SK-N-SH treated with all-trans-retinoic acid at 6 μM for 48 hours (cell line): ENCODE data around the gene U2AF2.

Experiments used
- ATAC-seq: fragments of 200-7000 bp; cut with Tn5 transposase; 3 replicates; pipeline ENCODE4 v1.9.1; 2020; ENCODE audit warnings: mild to moderate bottlenecking, moderate library complexity
- ARNTL ChIP-seq: fragments of 450-650 bp; formaldehyde crosslinking; IDR thresholded peaks from 2 replicates; pipeline ENCODE4 v1.5.0; 2020; ENCODE audit warnings: low read depth, mild to moderate bottlenecking, moderate library complexity, borderline replicate concordance
- BACH2 ChIP-seq: fragments of 250-450 bp; sonication (Bioruptor Pico); IDR thresholded peaks from 2 replicates; pipeline ENCODE4 v1.9.0; 2021; ENCODE audit warnings: mild to moderate bottlenecking, borderline replicate concordance
- CSDC2 ChIP-seq: fragments of 250-450 bp; sonication (Bioruptor Pico); IDR thresholded peaks from 2 replicates; pipeline ENCODE4 v1.5.0; 2020; ENCODE audit warnings: mild to moderate bottlenecking, moderate library complexity
- ESRRG ChIP-seq: fragments of 250-450 bp; sonication (Bioruptor Pico); IDR thresholded peaks from 2 replicates; pipeline ENCODE4 v1.6.1; 2021; ENCODE audit warnings: mild to moderate bottlenecking
- GLIS3 ChIP-seq: fragments of 250-450 bp; sonication (Bioruptor Pico); IDR thresholded peaks from 2 replicates; pipeline ENCODE4 v1.5.0; 2020; ENCODE audit warnings: mild to moderate bottlenecking, moderate library complexity
- ISL1 ChIP-seq: fragments of 250-450 bp; sonication (Bioruptor Pico); IDR thresholded peaks from 2 replicates; pipeline ENCODE4 v2.1.2; 2022; ENCODE audit warnings: mild to moderate bottlenecking, moderate library complexity
- OSR1 ChIP-seq: fragments of 250-450 bp; sonication (Bioruptor Pico); IDR thresholded peaks from 2 replicates; pipeline ENCODE4 v1.8.0; 2022; ENCODE audit warnings: moderate library complexity, mild to moderate bottlenecking, inconsistent platforms
- PPARA ChIP-seq: fragments of 250-450 bp; sonication (Bioruptor Pico); IDR thresholded peaks from 2 replicates; pipeline ENCODE4 v1.5.0; 2020; ENCODE audit warnings: mild to moderate bottlenecking, borderline replicate concordance
- RARB ChIP-seq: fragments of 250-450 bp; sonication (Bioruptor Pico); IDR thresholded peaks from 2 replicates; pipeline ENCODE4 v1.8.0; 2021; ENCODE audit warnings: mild to moderate bottlenecking, moderate library complexity
- TCF4 ChIP-seq: fragments of 250-450 bp; sonication (Bioruptor Pico); IDR thresholded peaks from 2 replicates; pipeline ENCODE4 v1.8.0; 2021; ENCODE audit warnings: mild to moderate bottlenecking, moderate library complexity, borderline replicate concordance
- TOX ChIP-seq: fragments of 250-450 bp; sonication (Bioruptor Pico); IDR thresholded peaks from 2 replicates; pipeline ENCODE4 v1.8.0; 2021; ENCODE audit warnings: mild to moderate bottlenecking, moderate library complexity, borderline replicate concordance
- ZC3H10 ChIP-seq: fragments of 250-450 bp; sonication (Bioruptor Pico); IDR thresholded peaks from 2 replicates; pipeline ENCODE4 v1.5.1; 2021; ENCODE audit warnings: mild to moderate bottlenecking, moderate library complexity
- ZFP3 ChIP-seq: fragments of 250-450 bp; sonication (Bioruptor Pico); IDR thresholded peaks from 2 replicates; pipeline ENCODE4 v1.5.0; 2020; ENCODE audit warnings: mild to moderate bottlenecking, moderate library complexity
- ZFP30 ChIP-seq: fragments of 450-650 bp; formaldehyde crosslinking; IDR thresholded peaks from 2 replicates; pipeline ENCODE4 v1.5.0; 2022; ENCODE audit warnings: mild to moderate bottlenecking, moderate library complexity
- ZNF565 ChIP-seq: fragments of 450-650 bp; formaldehyde crosslinking; conservative IDR thresholded peaks from 2 replicates; pipeline ENCODE4 v1.5.0; 2020; ENCODE audit warnings: low read depth, mild to moderate bottlenecking, moderate library complexity
- ZNF70 ChIP-seq: fragments of 450-650 bp; formaldehyde crosslinking; IDR thresholded peaks from 2 replicates; pipeline ENCODE4 v1.5.0; 2020; ENCODE audit warnings: mild to moderate bottlenecking, moderate library complexity
- ZNF8 ChIP-seq: fragments of 450-650 bp; formaldehyde crosslinking; IDR thresholded peaks from 2 replicates; pipeline ENCODE4 v1.5.0; 2020; ENCODE audit warnings: mild to moderate bottlenecking, moderate library complexity
- TF ChIP-seq, protein P1 (sequence below): fragments of 250-450 bp; sonication (Bioruptor Pico); IDR thresholded peaks from 2 replicates; pipeline ENCODE4 v1.8.0; 2020; ENCODE audit warnings: mild to moderate bottlenecking, moderate library complexity, borderline replicate concordance
- TF ChIP-seq, protein P2 (sequence below): fragments of 250-450 bp; sonication (Bioruptor Pico); IDR thresholded peaks from 2 replicates; pipeline ENCODE4 v1.5.1; 2021; ENCODE audit warnings: mild to moderate bottlenecking, moderate library complexity
- TF ChIP-seq, protein P3 (sequence below): fragments of 250-450 bp; sonication (Bioruptor Pico); IDR thresholded peaks from 2 replicates; pipeline ENCODE4 v1.5.1; 2020; ENCODE audit warnings: low read depth, mild to moderate bottlenecking, moderate library complexity
- TF ChIP-seq, protein P4 (sequence below): fragments of 250-450 bp; sonication (Bioruptor Pico); IDR thresholded peaks from 2 replicates; pipeline ENCODE4 v1.8.0; 2021; ENCODE audit warnings: low read depth, mild to moderate bottlenecking, moderate library complexity, borderline replicate concordance

The U2AF2 gene

DNA sequence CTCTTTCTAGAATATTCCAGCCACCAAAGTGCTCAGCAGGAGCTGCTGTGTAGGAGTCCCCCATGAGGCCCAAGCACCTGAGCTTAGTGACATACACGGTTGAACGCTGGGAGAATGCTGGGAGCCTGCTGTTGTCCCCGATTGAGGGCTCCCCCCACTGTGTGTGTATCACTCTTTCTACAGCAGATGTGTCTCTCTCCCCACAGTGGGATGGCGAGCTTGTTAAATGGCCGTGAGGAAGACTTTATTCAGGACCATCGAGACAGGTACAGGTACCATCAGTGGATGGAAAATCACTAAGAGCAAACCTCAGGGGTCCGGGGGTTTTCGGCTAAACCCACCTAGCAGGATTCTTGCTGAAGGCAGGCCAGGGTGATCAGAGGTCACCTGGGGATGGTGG, 42.9 kb downstream of the U2AF2 start:
- no peak for TF ChIP-seq ZC3H10 (CRISPR knock-in tag)
- TF ChIP-seq, protein P1, sequence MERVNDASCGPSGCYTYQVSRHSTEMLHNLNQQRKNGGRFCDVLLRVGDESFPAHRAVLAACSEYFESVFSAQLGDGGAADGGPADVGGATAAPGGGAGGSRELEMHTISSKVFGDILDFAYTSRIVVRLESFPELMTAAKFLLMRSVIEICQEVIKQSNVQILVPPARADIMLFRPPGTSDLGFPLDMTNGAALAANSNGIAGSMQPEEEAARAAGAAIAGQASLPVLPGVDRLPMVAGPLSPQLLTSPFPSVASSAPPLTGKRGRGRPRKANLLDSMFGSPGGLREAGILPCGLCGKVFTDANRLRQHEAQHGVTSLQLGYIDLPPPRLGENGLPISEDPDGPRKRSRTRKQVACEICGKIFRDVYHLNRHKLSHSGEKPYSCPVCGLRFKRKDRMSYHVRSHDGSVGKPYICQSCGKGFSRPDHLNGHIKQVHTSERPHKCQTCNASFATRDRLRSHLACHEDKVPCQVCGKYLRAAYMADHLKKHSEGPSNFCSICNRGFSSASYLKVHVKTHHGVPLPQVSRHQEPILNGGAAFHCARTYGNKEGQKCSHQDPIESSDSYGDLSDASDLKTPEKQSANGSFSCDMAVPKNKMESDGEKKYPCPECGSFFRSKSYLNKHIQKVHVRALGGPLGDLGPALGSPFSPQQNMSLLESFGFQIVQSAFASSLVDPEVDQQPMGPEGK (CRISPR knock-in tag), result no peak
- no peak for TF ChIP-seq ZNF70 (CRISPR knock-in tag)
- TF ChIP-seq TCF4 (CRISPR knock-in tag), result no peak
- TF ChIP-seq GLIS3 (CRISPR knock-in tag), result no peak
- TF ChIP-seq BACH2, result no peak
- TF ChIP-seq, protein P2, sequence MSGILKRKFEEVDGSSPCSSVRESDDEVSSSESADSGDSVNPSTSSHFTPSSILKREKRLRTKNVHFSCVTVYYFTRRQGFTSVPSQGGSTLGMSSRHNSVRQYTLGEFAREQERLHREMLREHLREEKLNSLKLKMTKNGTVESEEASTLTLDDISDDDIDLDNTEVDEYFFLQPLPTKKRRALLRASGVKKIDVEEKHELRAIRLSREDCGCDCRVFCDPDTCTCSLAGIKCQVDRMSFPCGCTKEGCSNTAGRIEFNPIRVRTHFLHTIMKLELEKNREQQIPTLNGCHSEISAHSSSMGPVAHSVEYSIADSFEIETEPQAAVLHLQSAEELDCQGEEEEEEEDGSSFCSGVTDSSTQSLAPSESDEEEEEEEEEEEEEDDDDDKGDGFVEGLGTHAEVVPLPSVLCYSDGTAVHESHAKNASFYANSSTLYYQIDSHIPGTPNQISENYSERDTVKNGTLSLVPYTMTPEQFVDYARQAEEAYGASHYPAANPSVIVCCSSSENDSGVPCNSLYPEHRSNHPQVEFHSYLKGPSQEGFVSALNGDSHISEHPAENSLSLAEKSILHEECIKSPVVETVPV, result no peak
- no peak for ATAC-seq

DNA sequence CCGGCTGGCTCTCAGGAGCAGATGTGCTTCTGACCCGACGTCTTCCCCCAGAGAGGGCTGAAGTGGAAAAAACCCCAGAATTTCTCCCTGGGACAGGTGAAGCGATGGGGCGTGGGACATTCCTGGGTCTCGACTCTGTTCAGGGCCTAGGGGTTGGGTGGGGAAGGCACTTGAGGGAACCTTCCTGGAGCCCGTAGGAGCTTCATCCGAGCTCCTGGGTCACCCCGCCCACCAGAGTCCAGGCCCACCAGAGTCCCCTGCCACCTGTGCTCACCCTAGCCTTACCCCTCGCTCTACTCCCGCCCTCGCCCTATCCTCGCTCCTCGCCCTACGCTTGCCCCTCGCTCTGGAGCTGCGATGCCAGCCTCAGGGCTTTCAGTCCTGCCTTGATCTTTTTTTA, 43.4 kb downstream of the U2AF2 start:
- no peak for ATAC-seq
- TF ChIP-seq ISL1 (CRISPR knock-in tag) (no peak), CSDC2 (no peak)

DNA sequence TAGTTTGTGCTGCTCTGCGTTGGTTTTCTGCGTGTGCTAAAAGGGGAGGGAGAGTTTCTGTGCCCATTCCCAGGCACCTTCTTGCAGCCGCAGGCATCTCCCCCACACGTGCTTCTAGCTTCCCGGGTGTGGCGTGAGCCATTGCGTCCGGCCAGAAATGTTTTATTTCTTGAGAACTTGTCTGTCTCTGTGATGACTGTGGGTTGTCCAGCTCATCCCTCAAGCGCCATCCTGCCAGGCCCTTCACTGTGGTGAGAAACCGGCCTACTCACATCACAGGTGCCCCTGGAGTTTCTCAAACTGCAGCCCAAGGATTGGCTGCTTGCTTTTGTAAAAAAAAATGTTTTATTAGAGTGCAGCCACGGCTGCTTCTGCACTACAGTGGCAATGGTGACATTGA, 44.4 kb downstream of the U2AF2 start:
- ATAC-seq, result no peak

DNA sequence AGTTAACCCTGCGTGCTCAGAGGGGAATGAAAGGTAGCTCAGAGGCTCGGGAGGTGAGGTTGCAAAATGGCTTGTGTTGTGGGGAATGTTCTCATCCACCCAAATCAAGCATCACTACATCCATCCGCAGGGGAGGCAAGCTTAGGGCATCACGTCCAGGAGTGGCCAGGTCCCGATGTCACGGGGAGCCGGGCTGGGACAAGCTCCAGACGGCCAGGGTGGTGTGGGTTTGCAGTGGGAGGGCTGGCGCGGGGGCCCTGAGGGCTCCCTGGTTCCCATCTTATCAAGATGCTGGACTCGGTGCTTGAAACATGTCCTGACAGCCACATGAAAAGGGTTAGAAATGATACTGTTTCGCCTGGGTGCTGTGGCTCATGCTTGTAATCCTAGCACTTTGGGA, 46.0 kb downstream of the U2AF2 start:
- no peak for TF ChIP-seq ARNTL
- ATAC-seq, result no peak

More for the DNA sequence above, 44.4 kb downstream of the U2AF2 start:
- TF ChIP-seq, protein P1 (CRISPR knock-in tag), result no peak

DNA sequence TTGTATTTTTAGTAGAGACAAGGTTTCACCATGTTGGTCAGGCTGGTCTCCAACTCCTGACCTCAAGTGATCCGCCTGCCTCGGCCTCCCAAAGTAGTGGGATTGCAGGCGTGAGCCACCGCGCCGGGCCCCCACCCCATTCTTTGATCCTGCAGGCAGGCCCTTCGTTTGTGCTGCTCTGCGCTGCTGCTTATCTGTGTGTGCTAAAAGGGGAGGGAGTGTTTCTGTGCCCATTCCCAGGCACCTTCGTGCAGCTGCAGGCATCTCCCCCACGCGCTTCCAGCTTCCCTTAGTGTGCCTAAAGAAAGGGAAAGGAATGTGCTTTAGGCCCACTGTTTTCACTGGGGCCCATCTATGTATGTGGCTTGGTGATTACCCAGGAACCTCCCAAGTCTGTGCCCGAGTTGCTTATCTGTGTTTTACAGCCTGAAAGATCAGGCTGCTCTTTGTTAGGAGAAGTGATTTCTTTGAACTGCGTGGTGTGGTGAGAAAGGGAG, 47.3 kb downstream of the U2AF2 start:
- TF ChIP-seq ZFP30 (CRISPR knock-in tag) (no peak), ESRRG (CRISPR knock-in tag) (no peak), GLIS3 (CRISPR knock-in tag) (no peak), ARNTL (no peak), ZFP3 (CRISPR knock-in tag) (no peak), ZNF70 (CRISPR knock-in tag) (no peak), ZC3H10 (CRISPR knock-in tag) (no peak), OSR1 (no peak), BACH2 (no peak), TCF4 (CRISPR knock-in tag) (no peak), TOX (CRISPR knock-in tag) (no peak), PPARA (no peak), CSDC2 (no peak), ZNF565 (CRISPR knock-in tag) (no peak), ISL1 (CRISPR knock-in tag) (no peak), ZNF8 (no peak), RARB (no peak)
- TF ChIP-seq, protein P3, sequence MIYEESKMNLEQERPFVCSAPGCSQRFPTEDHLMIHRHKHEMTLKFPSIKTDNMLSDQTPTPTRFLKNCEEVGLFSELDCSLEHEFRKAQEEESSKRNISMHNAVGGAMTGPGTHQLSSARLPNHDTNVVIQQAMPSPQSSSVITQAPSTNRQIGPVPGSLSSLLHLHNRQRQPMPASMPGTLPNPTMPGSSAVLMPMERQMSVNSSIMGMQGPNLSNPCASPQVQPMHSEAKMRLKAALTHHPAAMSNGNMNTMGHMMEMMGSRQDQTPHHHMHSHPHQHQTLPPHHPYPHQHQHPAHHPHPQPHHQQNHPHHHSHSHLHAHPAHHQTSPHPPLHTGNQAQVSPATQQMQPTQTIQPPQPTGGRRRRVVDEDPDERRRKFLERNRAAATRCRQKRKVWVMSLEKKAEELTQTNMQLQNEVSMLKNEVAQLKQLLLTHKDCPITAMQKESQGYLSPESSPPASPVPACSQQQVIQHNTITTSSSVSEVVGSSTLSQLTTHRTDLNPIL, result no peak
- TF ChIP-seq, protein P1 (CRISPR knock-in tag), result no peak
- TF ChIP-seq, protein P4, sequence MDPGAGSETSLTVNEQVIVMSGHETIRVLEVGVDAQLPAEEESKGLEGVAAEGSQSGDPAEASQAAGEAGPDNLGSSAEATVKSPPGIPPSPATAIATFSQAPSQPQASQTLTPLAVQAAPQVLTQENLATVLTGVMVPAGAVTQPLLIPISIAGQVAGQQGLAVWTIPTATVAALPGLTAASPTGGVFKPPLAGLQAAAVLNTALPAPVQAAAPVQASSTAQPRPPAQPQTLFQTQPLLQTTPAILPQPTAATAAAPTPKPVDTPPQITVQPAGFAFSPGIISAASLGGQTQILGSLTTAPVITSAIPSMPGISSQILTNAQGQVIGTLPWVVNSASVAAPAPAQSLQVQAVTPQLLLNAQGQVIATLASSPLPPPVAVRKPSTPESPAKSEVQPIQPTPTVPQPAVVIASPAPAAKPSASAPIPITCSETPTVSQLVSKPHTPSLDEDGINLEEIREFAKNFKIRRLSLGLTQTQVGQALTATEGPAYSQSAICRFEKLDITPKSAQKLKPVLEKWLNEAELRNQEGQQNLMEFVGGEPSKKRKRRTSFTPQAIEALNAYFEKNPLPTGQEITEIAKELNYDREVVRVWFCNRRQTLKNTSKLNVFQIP (CRISPR knock-in tag), result no peak
- no peak for ATAC-seq
